GM20000 (cell line): ENCODE results near the gene LGALS7.
"Not testable (repeated sequence)": the region's sequence is repeated elsewhere in the genome, so short reads cannot be mapped to it uniquely, and the experiment has no call there.

Experiments
- DNase-seq: peaks from one replicate; pipeline ENCODE4 v3.0.0; 2012; ENCODE audit warnings: low spot score
- CTCF ChIP-seq: IDR thresholded peaks from 2 replicates; pipeline ENCODE4 v1.5.1; 2012; ENCODE audit warnings: mild to moderate bottlenecking, control low read depth; ENCODE audit errors: extremely low read depth, missing control alignments

Gene LGALS7

GRCh38 chr19:38774181-38774950 is 1.0 kb upstream of the LGALS7 start:
- DNase-seq, result no peak
- no peak for TF ChIP-seq CTCF

- DNase-seq, result not testable (repeated sequence)
Measured at GRCh38 chr19:38771569-38771968, 1.7 kb downstream of the LGALS7 start.

- DNase-seq, result not testable (repeated sequence)
Measured at GRCh38 chr19:38770949-38771275, 2.4 kb downstream of the LGALS7 start.

GRCh38 chr19:38770228-38770948 is 2.9 kb downstream of the LGALS7 start:
- DNase-seq, result not testable (repeated sequence)

GRCh38 chr19:38769635-38770211 is 3.6 kb downstream of the LGALS7 start:
- peak; percentile 81 for TF ChIP-seq CTCF
- peak; percentile 93 for DNase-seq

GRCh38 chr19:38766276-38767047 is 6.9 kb downstream of the LGALS7 start:
- no peak for DNase-seq
- TF ChIP-seq CTCF, result no peak

GRCh38 chr19:38765214-38765613 is 8.1 kb downstream of the LGALS7 start:
- DNase-seq, result no peak

GRCh38 chr19:38763795-38764220 is 9.5 kb downstream of the LGALS7 start:
- no peak for DNase-seq
- TF ChIP-seq CTCF, result no peak

More at GRCh38 chr19:38765214-38765613, 8.1 kb downstream of the LGALS7 start:
- no peak for TF ChIP-seq CTCF

GRCh38 chr19:38761884-38762389 is 11.4 kb downstream of the LGALS7 start:
- not testable (repeated sequence) for DNase-seq

- DNase-seq, result not testable (repeated sequence)
Measured at GRCh38 chr19:38760805-38761517, 12.4 kb downstream of the LGALS7 start.
